Nephron progenitor cell (in vitro differentiated cells): ENCODE results near the gene PLLP.

ENCODE experiments used
- DNase-seq: peaks from one replicate; pipeline ENCODE4 v3.0.0; 2021
- H3K27ac Mint-ChIP-seq: 2 replicates; pipeline ENCODE4 v1.8.0; 2021; ENCODE audit warnings: mild to moderate bottlenecking, moderate library complexity, mixed read lengths
- H3K27me3 Mint-ChIP-seq: 2 replicates; pipeline ENCODE4 v1.8.0; 2021; ENCODE audit warnings: mild to moderate bottlenecking, low read depth, mixed read lengths; ENCODE audit not compliant: poor library complexity
- H3K36me3 Mint-ChIP-seq: 2 replicates; pipeline ENCODE4 v1.8.0; 2021; ENCODE audit warnings: low read depth, mixed read lengths
- H3K4me1 Mint-ChIP-seq: 2 replicates; pipeline ENCODE4 v1.8.0; 2021; ENCODE audit warnings: mixed read lengths
- H3K4me3 Mint-ChIP-seq: 2 replicates; pipeline ENCODE4 v1.8.0; 2021; ENCODE audit warnings: mild to moderate bottlenecking, moderate library complexity, mixed read lengths
- H3K9me3 Mint-ChIP-seq: 2 replicates; pipeline ENCODE4 v1.8.0; 2021; ENCODE audit warnings: mild to moderate bottlenecking, moderate library complexity, mixed read lengths
- TF ChIP-seq, protein P1 (sequence below): fragments of 200-600 bp; sonication (generic); IDR thresholded peaks from 2 replicates; pipeline ENCODE4 v1.5.0; 2021; ENCODE audit warnings: antibody characterized with exemption

Gene PLLP

DNA sequence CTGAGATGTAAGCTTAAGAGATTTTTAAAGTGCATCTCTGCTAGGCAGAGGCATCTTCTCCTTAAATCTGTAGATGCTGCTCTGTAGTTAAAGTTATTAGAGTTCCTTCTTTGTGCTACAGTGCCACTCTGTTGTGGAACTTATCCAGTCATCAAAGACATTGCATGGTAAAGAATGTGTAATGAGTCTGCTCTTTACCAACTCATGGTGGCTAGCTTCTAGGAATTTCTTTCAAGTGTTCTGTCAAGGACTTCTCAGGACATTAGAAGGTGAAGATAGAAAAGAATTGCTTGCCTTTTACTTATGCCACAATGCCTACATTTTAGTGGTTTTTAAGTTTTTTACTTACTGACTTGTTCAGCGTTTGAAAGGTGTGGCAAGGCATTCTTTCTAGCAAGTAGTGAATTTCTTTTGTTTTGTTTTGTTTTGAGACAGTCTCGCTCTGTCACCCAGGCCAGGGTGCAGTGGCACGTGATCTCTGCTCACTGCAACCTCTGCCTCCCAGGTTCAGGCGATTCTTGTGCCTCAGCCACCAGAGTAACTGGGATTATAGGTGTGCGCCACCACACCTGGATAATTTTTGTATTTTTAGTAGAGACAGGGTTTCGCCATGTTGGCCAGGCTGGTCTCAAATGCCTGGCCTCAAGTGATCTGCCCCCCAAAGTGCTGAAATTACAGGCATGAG is 59.7 kb downstream of the PLLP start:
- Mint-ChIP-seq H3K27ac (no peak overlapping the region), H3K36me3 (peaks cover 70% of the 10 kb centered on the region), H3K4me1 (no peaks in the 10 kb centered on the region), H3K4me3 (no peak overlapping the region), H3K9me3 (peaks cover 4% of the 10 kb centered on the region), H3K27me3 (no peaks in the 10 kb centered on the region)
- TF ChIP-seq, protein P1, sequence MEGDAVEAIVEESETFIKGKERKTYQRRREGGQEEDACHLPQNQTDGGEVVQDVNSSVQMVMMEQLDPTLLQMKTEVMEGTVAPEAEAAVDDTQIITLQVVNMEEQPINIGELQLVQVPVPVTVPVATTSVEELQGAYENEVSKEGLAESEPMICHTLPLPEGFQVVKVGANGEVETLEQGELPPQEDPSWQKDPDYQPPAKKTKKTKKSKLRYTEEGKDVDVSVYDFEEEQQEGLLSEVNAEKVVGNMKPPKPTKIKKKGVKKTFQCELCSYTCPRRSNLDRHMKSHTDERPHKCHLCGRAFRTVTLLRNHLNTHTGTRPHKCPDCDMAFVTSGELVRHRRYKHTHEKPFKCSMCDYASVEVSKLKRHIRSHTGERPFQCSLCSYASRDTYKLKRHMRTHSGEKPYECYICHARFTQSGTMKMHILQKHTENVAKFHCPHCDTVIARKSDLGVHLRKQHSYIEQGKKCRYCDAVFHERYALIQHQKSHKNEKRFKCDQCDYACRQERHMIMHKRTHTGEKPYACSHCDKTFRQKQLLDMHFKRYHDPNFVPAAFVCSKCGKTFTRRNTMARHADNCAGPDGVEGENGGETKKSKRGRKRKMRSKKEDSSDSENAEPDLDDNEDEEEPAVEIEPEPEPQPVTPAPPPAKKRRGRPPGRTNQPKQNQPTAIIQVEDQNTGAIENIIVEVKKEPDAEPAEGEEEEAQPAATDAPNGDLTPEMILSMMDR: no peak
- DNase-seq: no peak

DNA sequence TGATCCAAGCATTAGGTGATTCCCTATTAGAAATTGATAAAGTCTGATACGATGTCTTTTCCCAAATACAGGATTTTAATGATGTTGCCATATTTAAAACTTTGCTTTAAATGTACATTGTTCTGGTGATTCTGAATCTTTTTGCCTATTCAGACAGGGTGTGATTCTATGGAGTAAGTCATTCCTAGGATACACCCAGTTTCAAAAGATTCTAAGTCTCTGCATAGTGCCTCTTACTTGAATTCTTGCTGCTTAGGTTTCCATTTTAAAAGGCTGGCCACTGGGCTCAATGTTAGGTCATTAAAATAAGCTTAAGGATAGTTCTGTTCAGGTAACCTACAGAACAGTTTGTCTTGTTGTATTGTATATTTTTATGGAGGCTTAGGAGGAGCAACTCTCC is 61.4 kb downstream of the PLLP start:
- Mint-ChIP-seq H3K4me3 (no peak overlapping the region), H3K4me1 (no peaks in the 10 kb centered on the region), H3K27me3 (no peaks in the 10 kb centered on the region), H3K27ac (no peak overlapping the region), H3K9me3 (peaks cover 19% of the 10 kb centered on the region), H3K36me3 (peaks cover 80% of the 10 kb centered on the region)
- TF ChIP-seq, protein P1: no peak
- no peak for DNase-seq

DNA sequence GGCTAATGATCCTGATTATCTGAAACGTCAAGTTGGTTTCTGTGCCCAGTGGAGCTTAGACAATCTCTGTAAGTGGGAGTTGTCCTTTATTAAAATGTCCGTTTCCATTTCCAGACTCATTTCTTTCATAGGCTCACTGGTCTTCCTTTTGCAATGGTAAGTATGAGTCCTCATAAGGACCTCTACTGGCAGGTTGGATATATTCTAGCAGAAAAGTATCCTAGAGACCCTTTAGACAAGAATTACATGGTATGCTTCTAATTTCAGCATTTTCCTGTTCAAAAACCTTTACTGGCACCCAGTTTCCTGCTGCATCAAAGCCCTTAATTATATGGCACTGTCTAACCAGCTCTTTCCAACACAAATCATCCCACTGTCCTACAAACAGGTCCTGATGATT is 67.5 kb downstream of the PLLP start:
- no peaks in the 10 kb centered on the region for H3K27me3 Mint-ChIP-seq
- no peak for DNase-seq
- H3K9me3 Mint-ChIP-seq: peaks cover 46% of the 10 kb centered on the region
- no peaks in the 10 kb centered on the region for H3K4me1 Mint-ChIP-seq
- H3K27ac Mint-ChIP-seq: no peak overlapping the region
- H3K36me3 Mint-ChIP-seq: peaks cover 97% of the 10 kb centered on the region
- TF ChIP-seq, protein P1: no peak
- H3K4me3 Mint-ChIP-seq: no peak overlapping the region

DNA sequence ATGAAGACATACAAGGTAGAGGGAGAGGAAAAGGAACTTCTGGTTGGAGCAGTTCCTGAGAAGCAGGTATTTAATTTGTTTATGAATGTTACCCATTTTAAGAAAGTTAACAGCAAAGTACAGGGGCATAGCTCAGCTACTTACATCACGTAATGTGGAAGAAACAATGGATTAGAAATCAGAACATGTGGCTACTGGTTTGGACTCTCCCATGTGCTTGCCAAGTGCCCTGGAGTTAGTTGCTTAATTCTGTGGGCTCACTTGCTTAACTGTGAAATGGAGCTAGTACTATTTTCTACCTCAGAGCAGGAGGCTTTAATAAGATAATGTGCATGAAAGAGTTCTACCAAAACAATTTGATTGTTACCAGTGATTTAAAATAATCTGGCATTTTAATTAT is 71.0 kb downstream of the PLLP start:
- DNase-seq: no peak
- Mint-ChIP-seq H3K4me3 (no peak overlapping the region), H3K4me1 (no peaks in the 10 kb centered on the region), H3K9me3 (peaks cover 31% of the 10 kb centered on the region), H3K36me3 (peaks cover 74% of the 10 kb centered on the region), H3K27me3 (peaks cover 3% of the 10 kb centered on the region), H3K27ac (no peak overlapping the region)
- TF ChIP-seq, protein P1: no peak

DNA sequence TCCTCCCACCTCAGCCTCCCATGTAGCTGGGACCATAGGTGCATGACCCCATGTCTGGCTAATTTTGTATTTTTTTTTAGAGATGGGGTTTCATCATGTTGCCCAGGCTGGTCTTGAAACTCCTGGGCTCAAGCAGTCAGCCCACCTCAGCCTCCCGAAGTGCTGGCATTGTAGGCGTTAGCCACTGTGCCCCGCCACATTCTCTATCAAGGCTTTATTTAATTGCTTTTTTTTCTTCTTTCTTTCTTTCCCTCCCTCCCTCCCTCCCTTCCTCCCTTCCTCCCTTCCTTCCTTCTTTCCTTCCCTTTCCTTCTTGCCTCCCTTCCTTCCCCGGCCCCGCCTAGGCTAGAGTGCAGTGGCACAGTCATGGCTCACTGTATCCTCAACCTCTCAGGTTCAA is 74.7 kb downstream of the PLLP start:
- H3K4me3 Mint-ChIP-seq: no peak overlapping the region
- no peaks in the 10 kb centered on the region for H3K4me1 Mint-ChIP-seq
- peaks cover 56% of the 10 kb centered on the region for H3K36me3 Mint-ChIP-seq
- DNase-seq: no peak
- peaks cover 3% of the 10 kb centered on the region for H3K27me3 Mint-ChIP-seq
- no peak overlapping the region for H3K27ac Mint-ChIP-seq
- TF ChIP-seq, protein P1: no peak
- peaks cover under 1% of the 10 kb centered on the region for H3K9me3 Mint-ChIP-seq

DNA sequence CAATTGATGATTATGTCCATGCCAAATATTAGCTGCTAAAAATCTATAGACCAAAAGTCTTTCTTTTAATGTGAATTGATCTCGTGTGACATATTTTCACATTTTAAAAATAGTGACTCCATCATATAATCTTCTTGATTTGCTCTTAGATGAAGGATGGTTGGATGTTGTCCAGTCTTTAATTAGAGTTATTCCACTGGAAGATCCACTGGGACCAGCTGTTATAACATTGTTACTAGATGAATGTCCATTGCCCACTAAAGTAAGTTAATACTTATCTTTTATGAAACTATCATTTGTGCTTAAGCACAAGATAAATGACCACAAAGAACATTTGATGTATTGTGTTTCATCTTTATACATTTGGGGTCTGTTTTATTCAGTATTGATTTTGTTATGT is 75.5 kb downstream of the PLLP start:
- Mint-ChIP-seq H3K4me3 (no peak overlapping the region), H3K36me3 (peaks cover 51% of the 10 kb centered on the region), H3K9me3 (no peaks in the 10 kb centered on the region), H3K27ac (no peak overlapping the region), H3K4me1 (no peaks in the 10 kb centered on the region), H3K27me3 (peaks cover 3% of the 10 kb centered on the region)
- TF ChIP-seq, protein P1: no peak
- DNase-seq: no peak
